ENCODE results near the gene KRT38. TPM values are rescaled to one million over a fixed set of nuclear protein-coding genes. Genes with fewer than 3 reads are reported as not detected.

Gene KRT38
- total and polyA plus RNA-seq, 2 of the 8 experiments (the other 6 are each of a cell fraction or from before 2014, with no cell fraction given): not detected

GRCh38 chr17:41396996-41397660, 43.7 kb downstream of the KRT38 start, which contains the start of gene KRT31:
Gene KRT31 (minus strand): TSS chr17:41397608. CDS start chr17:41397539, 69 bp downstream.
- H4K8ac ChIP-seq (ENCODE audit: extremely low read depth, insufficient read depth, low read length): no peak within 1 kb of the TSS; the same call in 1 of the 2 replicates
- H2BK120ac ChIP-seq (replicated peaks; ENCODE audit: low read depth, low read length): no peak within 1 kb of the TSS
- no peak within 1 kb of the TSS for H2BK12ac ChIP-seq (ENCODE audit: low read depth, low read length)
- H3K79me2 ChIP-seq (ENCODE audit: control insufficient read depth in 1 of 2, insufficient read depth in 2 of 2, low read length in 2 of 2): no peaks in the 10 kb centered on the region
- no peak within 1 kb of the TSS for H2AK5ac ChIP-seq (ENCODE audit: low read depth, low read length)
- H2BK5ac ChIP-seq (ENCODE audit: low read depth, low read length): no peak within 1 kb of the TSS
- DNase-seq (ENCODE audit: low read depth in 1 of 2, low spot score in 2 of 2): no peak
- H2BK20ac ChIP-seq (ENCODE audit: low read length): no peak within 1 kb of the TSS
- H3K4me2 ChIP-seq (ENCODE audit: insufficient read depth in 1 of 2, low read depth in 2 of 2, low read length in 2 of 2): no peak within 1 kb of the TSS
- H3K4me1 ChIP-seq (replicated peaks in 1 of 4; ENCODE audit: control insufficient read depth in 3 of 4, insufficient read depth in 4 of 4, low read length in 3 of 4): no peaks in the 10 kb centered on the region
- no peaks in the 10 kb centered on the region; a peak in 1 of 7 replicates for H3K27me3 ChIP-seq (replicated peaks in 1 of 4; ENCODE audit: control insufficient read depth in 3 of 4, extremely low read depth in 1 of 4, insufficient read depth in 3 of 4, low read length in 3 of 4)
- H3K4me3 ChIP-seq (ENCODE audit: extremely low read depth in 1 of 4, insufficient read depth in 2 of 4, low read depth in 3 of 4, low read length in 4 of 4): no peak within 1 kb of the TSS
- POLR2A ChIA-PET (ENCODE audit: partially characterized antibody): no interaction called here
- no peaks in the 10 kb centered on the region for H3K36me3 ChIP-seq (ENCODE audit: control insufficient read depth in 2 of 4, insufficient read depth in 4 of 4, low read length in 3 of 4)
- no peak within 1 kb of the TSS for H3K27ac ChIP-seq (ENCODE audit: low read depth, low read length)
- no peak within 1 kb of the TSS for H3K56ac ChIP-seq (replicated peaks; ENCODE audit: insufficient read length, low read depth, low read length)
- no peak within 1 kb of the TSS for H3K14ac ChIP-seq (ENCODE audit: insufficient read length)
- no peaks in the 10 kb centered on the region for H4K20me1 ChIP-seq (replicated peaks in 1 of 2; ENCODE audit: control insufficient read depth in 1 of 2, insufficient read depth in 2 of 2, low read length in 2 of 2)
- H2BK15ac ChIP-seq (ENCODE audit: low read length): no peak within 1 kb of the TSS
- no peak for FAIRE-seq
- no peaks in the 10 kb centered on the region for H3K23me2 ChIP-seq (ENCODE audit: low read depth, low read length)
- WGBS, 2 experiments (ENCODE audit: extremely low coverage in 1 of 2, insufficient coverage in 1 of 2, insufficient read length in 1 of 2, insufficient replicate concordance in 2 of 2, low coverage in 1 of 2, low lambda C conversion rate in 2 of 2, missing lambda C conversion rate in 1 of 2): 85% methylated on average over 16 of the region's 16 CpGs; no CpG with 5 or more reads in 1 of the 2 experiments
- no peak within 1 kb of the TSS for H4K91ac ChIP-seq (replicated peaks; ENCODE audit: insufficient read length, low read length)
- no peak for TF ChIP-seq USF2 (IDR thresholded peaks at IDR 0.05; ENCODE audit: low read length)
- no peak for TF ChIP-seq NANOG (IDR thresholded peaks at IDR 0.05; ENCODE audit: insufficient read depth, low read depth, low read length, poor library complexity, severe bottlenecking)
- no peak for TF ChIP-seq POLR2A (IDR thresholded peaks at IDR 0.05; ENCODE audit: control extremely low read depth in 1 of 2, low read depth in 2 of 2, low read length in 2 of 2)
- no peak for TF ChIP-seq POU5F1 (IDR thresholded peaks at IDR 0.05; ENCODE audit: low read depth, low read length)
- no peak for TF ChIP-seq SIN3A (conservative IDR thresholded peaks at IDR 0.05 in 1 of 2, IDR thresholded peaks at IDR 0.05 in 1 of 2; ENCODE audit: low read depth in 1 of 2, low read length in 2 of 2)
- TF ChIP-seq NRF1 (IDR thresholded peaks at IDR 0.05; ENCODE audit: low read depth, low read length): no peak
- no peak within 1 kb of the TSS for H2AFZ ChIP-seq (ENCODE audit: low read length)
- no peak within 1 kb of the TSS for H3K9ac ChIP-seq (replicated peaks in 1 of 4; ENCODE audit: extremely low read depth in 1 of 4, low read depth in 3 of 4, low read length in 3 of 4)
- H3K79me1 ChIP-seq (ENCODE audit: low read depth, low read length): no peaks in the 10 kb centered on the region
- H3K4ac ChIP-seq (replicated peaks; ENCODE audit: insufficient read length, low read depth, low read length): no peak within 1 kb of the TSS
- H3K18ac ChIP-seq (ENCODE audit: extremely low read depth, low read length): no peak within 1 kb of the TSS
- H3K9me3 ChIP-seq (ENCODE audit: insufficient read depth in 2 of 2, low read depth in 1 of 2, low read length in 1 of 2): no peaks in the 10 kb centered on the region
- H3K23ac ChIP-seq (ENCODE audit: insufficient read length): no peak within 1 kb of the TSS
- CTCF ChIA-PET (ENCODE audit: partially characterized antibody): interaction anchor here (0.6 to 1.1 kb wide), 2 partner anchors 21 to 86 kb away, joined by 3 to 4 read pairs; no protein-coding TSS in a partner anchor
- no peak within 1 kb of the TSS for H4K5ac ChIP-seq (ENCODE audit: insufficient read length, low read depth, low read length)

All from H1 (cell line).